GM12878 (cell line): Measurements from ENCODE around the gene DLG2. TPM values are rescaled to one million over a fixed set of nuclear protein-coding genes. Genes with fewer than 3 reads are reported as not detected.

Experiments used
- ATAC-seq: fragments of 200-7000 bp; cut with Tn5 transposase; 3 replicates; pipeline ENCODE4 v1.9.1; 2020; ENCODE audit warnings: mild to moderate bottlenecking, moderate library complexity
- BruUV-seq: library from RNA; stranded (reverse); fragments of 400-500 nt; replicated peaks from 2 replicates; lab custom pipeline; 2021; lab: Mats Ljungman, UMichigan
- CTCF ChIA-PET: fragments of 300-600 bp; sonication (Branson Sonifier 250); formaldehyde crosslinking; extraction: SDS; loops from one replicate; lab custom pipeline; 2021; ENCODE audit warnings: inconsistent platforms; lab: Yijun Ruan, JAX
- POLR2A ChIA-PET: fragments of 350-600 bp; formaldehyde crosslinking; extraction: SDS; loops from one replicate; lab custom pipeline; 2021; ENCODE audit warnings: inconsistent platforms; lab: Charles Lee
- RAD21 ChIA-PET: fragments of 300-600 bp; sonication (Branson Sonifier 250); formaldehyde crosslinking; loops from one replicate; lab custom pipeline; 2023; ENCODE audit warnings: antibody characterized with exemption; ENCODE audit not compliant: unreplicated experiment; lab: Charles Lee
- SMC1A ChIA-PET: fragments of 300-600 bp; sonication (Branson Sonifier 250); formaldehyde crosslinking; loops from one replicate; lab custom pipeline; 2023; ENCODE audit not compliant: unreplicated experiment, uncharacterized antibody; lab: Charles Lee
- DNase-seq: peaks from one replicate; pipeline ENCODE4 v3.0.0-alpha.2; 2011; ENCODE audit warnings: low read depth, low spot score
- FAIRE-seq: peaks from 3 replicates; lab custom pipeline; 2011; peaks lifted over from hg19 to GRCh38; lab: Jason Lieb, UNC
- H2AFZ ChIP-seq: 2 replicates; pipeline ENCODE4 v1.6.0; 2011; ENCODE audit warnings: low read depth, low read length, control low read depth; ENCODE audit not compliant: control insufficient read depth
- H3K27ac ChIP-seq: 2 replicates; pipeline ENCODE4 v1.5.1; 2011; ENCODE audit warnings: control low read depth; ENCODE audit not compliant: control insufficient read depth, insufficient read depth
- H3K27me3 ChIP-seq, 2 experiments: replicated peaks in 1 of 2; 2 replicates each; pipeline versions ENCODE4 v1.6.0 to v1.6.1; 2011; ENCODE audit warnings: low read length in 1 of 2; ENCODE audit not compliant: control insufficient read depth in 2 of 2, insufficient read depth in 2 of 2
- H3K36me3 ChIP-seq, 2 experiments: 2 replicates each; pipeline ENCODE4 v1.5.1; 2011; ENCODE audit warnings: low read length in 1 of 2; ENCODE audit not compliant: control insufficient read depth in 2 of 2, insufficient read depth in 2 of 2
- H3K4me1 ChIP-seq: 2 replicates; pipeline ENCODE4 v1.6.1; 2011; ENCODE audit warnings: mild to moderate bottlenecking, low read length, moderate library complexity, mixed read lengths; ENCODE audit not compliant: control insufficient read depth, insufficient read depth
- H3K4me2 ChIP-seq: 2 replicates; pipeline ENCODE4 v1.6.0; 2011; ENCODE audit warnings: control low read depth; ENCODE audit not compliant: control insufficient read depth, insufficient read depth
- H3K4me3 ChIP-seq: fragments of 200-600 bp; sonication (generic); 2 replicates; pipeline ENCODE4 v1.5.1; 2016
- H3K79me2 ChIP-seq: 2 replicates; pipeline ENCODE4 v1.6.0; 2011; ENCODE audit warnings: low read length; ENCODE audit not compliant: control insufficient read depth, insufficient read depth
- H3K9ac ChIP-seq: 2 replicates; pipeline ENCODE4 v1.8.0; 2011; ENCODE audit warnings: low read length, control low read depth, mixed read lengths; ENCODE audit not compliant: control insufficient read depth, insufficient read depth
- H3K9me3 ChIP-seq: replicated peaks from 3 replicates; pipeline ENCODE4 v1.5.1; 2011; ENCODE audit warnings: mild to moderate bottlenecking, low read length; ENCODE audit not compliant: control insufficient read depth, insufficient read depth
- H4K20me1 ChIP-seq: 2 replicates; pipeline ENCODE4 v1.6.0; 2011; ENCODE audit not compliant: control insufficient read depth, insufficient read depth
- BACH1 ChIP-seq: fragments of 450-650 bp; IDR thresholded peaks from 2 replicates; pipeline ENCODE4 v1.6.1; 2017; ENCODE audit warnings: mild to moderate bottlenecking, borderline replicate concordance
- CTCF ChIP-seq, 3 experiments: IDR thresholded peaks in 2 of 3; conservative IDR thresholded peaks in 1 of 3; 2 replicates each; pipeline ENCODE4 v1.5.1; 2011; ENCODE audit warnings: low read depth in 3 of 3, low read length in 3 of 3, mild to moderate bottlenecking in 3 of 3, control low read depth in 2 of 3, moderate library complexity in 2 of 3, inconsistent platforms in 1 of 3, mixed read lengths in 1 of 3; ENCODE audit not compliant: control insufficient read depth in 2 of 3, insufficient read depth in 1 of 3; ENCODE audit errors: extremely low read depth in 1 of 3
- E2F8 ChIP-seq: fragments of 450-650 bp; IDR thresholded peaks from 2 replicates; pipeline ENCODE4 v1.6.1; 2018; ENCODE audit warnings: mild to moderate bottlenecking, low read depth, moderate library complexity; ENCODE audit not compliant: partially characterized antibody
- EGR1 ChIP-seq, 2 experiments: IDR thresholded peaks; 1 replicate in 1 of 2; 2 replicates in 1 of 2; pipeline ENCODE4 v1.6.1; 2011 to 2012; ENCODE audit warnings: low read depth in 2 of 2, low read length in 2 of 2, borderline replicate concordance in 1 of 2, mild to moderate bottlenecking in 1 of 2, moderate library complexity in 1 of 2
- NFYA ChIP-seq: IDR thresholded peaks from 2 replicates; pipeline ENCODE4 v1.6.1; 2011; ENCODE audit warnings: low read depth, mild to moderate bottlenecking, low read length, improper control_type of control experiment, borderline replicate concordance
- PML ChIP-seq: IDR thresholded peaks from 2 replicates; pipeline ENCODE4 v1.6.1; 2012; ENCODE audit warnings: low read length, inconsistent platforms
- ZNF274 ChIP-seq: IDR thresholded peaks from one replicate; pipeline ENCODE4 v1.8.0; 2011; ENCODE audit not compliant: insufficient read length, insufficient read depth
- WGBS: methylation state at CpG from one replicate; pipeline ENCODE4 v1.1.6; 2016; ENCODE audit warnings: low lambda C conversion rate; ENCODE audit not compliant: insufficient replicate concordance, insufficient coverage; ENCODE audit errors: missing lambda C conversion rate; 5-methylcytosine and 5-hydroxymethylcytosine counted together
- in situ Hi-C: fragments of 300-500 bp; cut with MboI; formaldehyde crosslinking; loops from 9 replicates; pipeline ENCODE4 v1.14.3; 2018; ENCODE audit warnings: mixed read lengths
- intact Hi-C: fragments of 100-400 bp; cut with micrococcal nuclease; formaldehyde crosslinking; loops from one replicate; pipeline ENCODE4 v1.14.2; 2022; ENCODE audit not compliant: unreplicated experiment
- polyA plus RNA-seq, 11 experiments: library from polyadenylated mRNA; depleted of rRNA in 4 of 11; unstranded in 6 of 11; stranded (reverse) in 5 of 11; fragments of >200 nt; fragmentation: Nextera tagmentation in 4 of 11; fragmentation: Illumina TruSeq in 1 of 11; extraction: Ambion mirVana in 4 of 11; extraction: Trizol in 1 of 11; gene quantifications; 1 replicate in 1 of 11; 2 replicates in 10 of 11; pipeline versions ENCODE4 v1.2.1 to v1.2.3, GENCODE V29; 2011 to 2016; ENCODE audit warnings: inconsistent platforms in 2 of 11, missing spikeins in 2 of 11, low read depth in 1 of 11
- total RNA-seq, 4 experiments: library from RNA; depleted of rRNA in 3 of 4; stranded (reverse); fragments of >200 nt in 3 of 4; fragmentation: Illumina TruSeq in 1 of 4; extraction: Trizol in 1 of 4; gene quantifications; 2 replicates each; pipeline versions ENCODE4 v1.2.1 to v1.2.3, GENCODE V29; 2013 to 2021

DLG2 gene
- total and polyA plus RNA-seq, 10 of the 15 experiments (the other 5 are each of a cell fraction or from before 2014, with no cell fraction given), result 0.09 to 0.98 (median 0.35) TPM

- no peak for TF ChIP-seq PML
- TF ChIP-seq E2F8, result no peak
- no peak for TF ChIP-seq NFYA
- no peak for TF ChIP-seq EGR1 (IDR thresholded peaks at IDR 0.05; ENCODE audit: borderline replicate concordance in 1 of 2, low read depth in 2 of 2, low read length in 2 of 2)
- TF ChIP-seq ZNF274, result no peak
- TF ChIP-seq BACH1, result no peak
- no peak for TF ChIP-seq CTCF (IDR thresholded peaks at IDR 0.05 in 2 of 3, conservative IDR thresholded peaks at IDR 0.05 in 1 of 3; ENCODE audit: control insufficient read depth in 2 of 3, extremely low read depth in 1 of 3, insufficient read depth in 1 of 3, low read depth in 3 of 3, low read length in 3 of 3)
- Histone ChIP-seq H3K9ac (no peak overlapping the region), H3K79me2 (no peaks in the 10 kb centered on the region), H3K27me3 (no peaks in the 10 kb centered on the region), H4K20me1 (no peaks in the 10 kb centered on the region), H3K36me3 (no peaks in the 10 kb centered on the region), H3K4me1 (no peaks in the 10 kb centered on the region), H2AFZ (no peak overlapping the region), H3K4me2 (no peak overlapping the region), H3K27ac (no peak overlapping the region), H3K4me3 (no peak overlapping the region), H3K9me3 (no peaks in the 10 kb centered on the region)
- in situ Hi-C loops, result no loop called here
- ChIA-PET POLR2A (no interaction called here), RAD21 (no interaction called here), CTCF (no interaction called here), SMC1A (interaction anchor here (0.9 kb wide), 1 partner anchor 8 kb away, joined by 3 read pairs; no protein-coding TSS in a partner anchor)
- no TSS peak for BruUV-seq
- 16% methylated on average over 1 of the region's 1 CpG for WGBS
- FAIRE-seq (no peak), DNase-seq (no peak), ATAC-seq (no peak)
- intact Hi-C loops, result loop anchor here (10.0 kb wide), 1 partner anchor 694 kb away; the partner anchor contains the start of gene CCDC90B
These were observed 1648.2 kb downstream of the DLG2 start for GRCh38 chr11:83978942-83979341.
